ENCODE results near the gene ALDH1A3.

ALDH1A3 gene

DNA sequence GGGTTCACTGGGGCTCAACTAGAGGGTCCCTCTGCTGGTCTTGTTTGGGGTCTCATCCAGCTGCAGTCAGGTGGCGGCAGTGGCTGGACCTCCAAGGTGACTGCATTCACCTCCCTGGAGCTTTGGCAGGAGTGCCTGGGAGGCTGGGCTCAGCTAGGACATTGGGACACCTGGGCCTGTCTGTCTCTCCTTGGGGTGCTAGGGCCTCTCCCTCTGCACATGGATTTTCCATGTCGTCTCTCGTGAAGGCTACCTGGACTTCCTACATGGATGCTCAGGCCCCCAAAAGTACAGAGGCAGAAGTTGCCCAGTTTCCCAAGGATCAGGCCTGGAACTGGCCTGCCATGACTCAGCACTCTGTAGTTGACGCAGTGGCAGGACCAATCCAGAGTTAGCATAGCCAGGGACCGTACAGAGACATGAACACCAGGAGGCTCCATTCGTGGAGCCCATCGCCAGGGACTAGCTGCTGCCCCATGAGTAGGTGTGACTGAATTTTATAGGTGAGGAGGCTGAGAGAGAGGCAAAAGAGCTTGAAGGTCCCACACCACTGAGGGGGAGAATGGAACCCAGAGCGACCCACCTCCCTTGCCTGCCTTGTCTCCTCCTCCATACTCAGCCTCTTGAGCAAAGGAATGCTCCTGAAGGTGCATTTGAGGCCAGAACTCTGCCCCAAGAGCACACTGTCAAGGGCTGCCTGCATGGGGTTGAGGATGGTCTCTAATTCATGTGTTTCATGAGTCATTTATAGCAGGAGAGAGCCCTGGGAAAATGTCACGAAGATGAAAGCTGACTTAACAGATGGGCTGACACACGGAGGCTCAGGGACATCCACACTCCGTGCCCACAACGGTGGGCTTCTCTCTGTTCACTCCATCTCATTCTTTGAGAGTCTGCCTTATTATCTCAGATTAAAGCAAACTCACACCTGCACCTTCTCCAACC lies 13.0 kb upstream of the ALDH1A3 start:
- TF ChIP-seq, protein P1, sequence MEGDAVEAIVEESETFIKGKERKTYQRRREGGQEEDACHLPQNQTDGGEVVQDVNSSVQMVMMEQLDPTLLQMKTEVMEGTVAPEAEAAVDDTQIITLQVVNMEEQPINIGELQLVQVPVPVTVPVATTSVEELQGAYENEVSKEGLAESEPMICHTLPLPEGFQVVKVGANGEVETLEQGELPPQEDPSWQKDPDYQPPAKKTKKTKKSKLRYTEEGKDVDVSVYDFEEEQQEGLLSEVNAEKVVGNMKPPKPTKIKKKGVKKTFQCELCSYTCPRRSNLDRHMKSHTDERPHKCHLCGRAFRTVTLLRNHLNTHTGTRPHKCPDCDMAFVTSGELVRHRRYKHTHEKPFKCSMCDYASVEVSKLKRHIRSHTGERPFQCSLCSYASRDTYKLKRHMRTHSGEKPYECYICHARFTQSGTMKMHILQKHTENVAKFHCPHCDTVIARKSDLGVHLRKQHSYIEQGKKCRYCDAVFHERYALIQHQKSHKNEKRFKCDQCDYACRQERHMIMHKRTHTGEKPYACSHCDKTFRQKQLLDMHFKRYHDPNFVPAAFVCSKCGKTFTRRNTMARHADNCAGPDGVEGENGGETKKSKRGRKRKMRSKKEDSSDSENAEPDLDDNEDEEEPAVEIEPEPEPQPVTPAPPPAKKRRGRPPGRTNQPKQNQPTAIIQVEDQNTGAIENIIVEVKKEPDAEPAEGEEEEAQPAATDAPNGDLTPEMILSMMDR (IDR thresholded peaks at IDR 0.05; ENCODE audit: low read depth, low read length) = no peak
- DNase-seq (ENCODE audit: extremely low read depth, low read depth) = no peak

DNA sequence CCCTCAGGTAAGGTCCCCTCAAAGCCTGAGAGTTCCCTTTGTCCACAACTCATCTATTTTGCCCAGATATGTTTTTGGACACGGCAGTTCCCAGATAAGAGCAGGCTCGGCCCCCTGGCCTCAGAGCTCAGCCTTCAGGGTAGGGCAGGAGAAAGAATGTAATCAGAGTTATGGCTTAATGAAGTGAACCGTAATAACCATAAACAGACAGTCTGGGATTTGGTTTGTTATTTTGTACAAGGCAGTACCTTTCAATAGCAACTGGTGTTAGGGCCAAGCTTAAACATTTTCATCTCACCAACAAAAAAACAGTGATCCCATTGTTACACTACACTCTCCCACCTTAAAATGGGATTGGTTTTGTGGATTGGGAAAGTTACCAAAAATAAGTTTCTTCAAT lies 12.2 kb upstream of the ALDH1A3 start:
- TF ChIP-seq, protein P1 (IDR thresholded peaks at IDR 0.05; ENCODE audit: low read depth, low read length) = no peak
- no peak for DNase-seq (ENCODE audit: extremely low read depth, low read depth)

DNA sequence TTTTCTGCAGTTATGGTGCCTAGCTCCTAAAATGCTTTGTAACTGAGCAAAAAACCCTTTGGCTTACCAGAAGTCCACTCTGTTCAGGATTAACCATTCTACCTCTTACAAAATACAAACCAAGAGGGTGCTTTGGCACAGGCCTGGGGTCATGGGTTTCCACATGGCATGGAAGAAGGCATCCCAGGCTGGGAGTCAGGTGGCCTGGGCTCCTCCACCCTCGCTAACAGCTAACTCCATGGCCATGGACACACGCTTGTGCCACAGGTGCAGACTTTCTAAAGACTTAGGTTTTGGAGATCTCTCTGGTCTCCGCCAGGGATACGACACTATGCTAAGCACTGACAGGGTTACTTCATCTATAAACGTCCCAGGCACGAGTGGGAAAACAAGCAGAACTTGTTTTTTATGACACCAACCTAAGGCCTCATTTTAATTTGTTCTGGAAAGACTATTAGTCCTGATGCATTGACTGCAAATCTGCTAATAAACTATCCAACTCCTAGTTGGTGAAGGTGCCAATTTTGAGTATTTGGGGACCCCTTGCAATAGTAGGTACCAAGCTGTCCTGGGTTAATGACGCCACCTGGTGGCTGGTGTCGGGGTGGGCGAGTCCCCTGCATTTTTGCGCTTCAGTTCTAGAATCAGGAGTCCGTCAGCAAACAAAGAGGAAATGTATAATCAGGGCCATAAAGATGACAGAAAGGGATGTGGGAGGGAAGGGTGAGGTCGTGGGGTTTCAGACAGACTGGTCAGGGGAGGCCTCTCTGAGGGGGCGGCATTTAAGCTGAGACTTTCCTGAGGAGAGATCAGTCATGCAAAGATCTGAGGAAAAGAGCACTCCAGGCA lies 10.3 kb upstream of the ALDH1A3 start:
- TF ChIP-seq, protein P1 (IDR thresholded peaks at IDR 0.05; ENCODE audit: low read depth, low read length) = peak; percentile 38
- no peak for DNase-seq (ENCODE audit: extremely low read depth, low read depth)

DNA sequence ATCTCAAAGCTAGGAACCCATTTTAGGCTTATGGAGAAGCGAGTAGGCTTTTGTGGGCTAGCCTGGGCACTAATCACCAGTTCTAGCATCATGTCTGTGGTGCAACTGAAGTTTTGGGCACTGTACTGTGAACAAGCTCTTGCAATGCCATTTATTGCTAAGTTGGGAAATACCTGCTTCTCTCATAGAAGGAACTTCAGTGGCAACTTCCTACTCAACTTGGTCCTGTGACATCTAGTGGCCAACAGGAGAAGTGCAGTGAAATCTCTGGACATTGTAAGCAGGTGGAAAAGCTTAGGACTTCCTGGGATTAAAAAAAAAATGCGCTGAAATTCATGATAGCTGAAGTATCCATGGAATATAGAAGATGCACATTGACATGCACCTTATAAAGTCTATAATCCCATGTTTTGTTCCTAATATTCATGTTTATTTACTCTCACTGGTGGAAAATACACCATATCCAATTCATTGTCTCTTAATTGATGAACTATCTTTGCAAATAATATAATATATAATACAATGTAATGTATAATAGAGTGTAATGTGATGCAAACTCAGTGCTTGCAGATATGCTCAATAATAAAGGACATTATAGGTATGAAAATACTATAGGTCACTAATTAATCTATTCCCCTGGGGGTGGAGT lies 6.5 kb upstream of the ALDH1A3 start:
- peak; percentile 77 for DNase-seq (ENCODE audit: extremely low read depth, low read depth)
- TF ChIP-seq, protein P1 (IDR thresholded peaks at IDR 0.05; ENCODE audit: low read depth, low read length) = peak; percentile 91

DNA sequence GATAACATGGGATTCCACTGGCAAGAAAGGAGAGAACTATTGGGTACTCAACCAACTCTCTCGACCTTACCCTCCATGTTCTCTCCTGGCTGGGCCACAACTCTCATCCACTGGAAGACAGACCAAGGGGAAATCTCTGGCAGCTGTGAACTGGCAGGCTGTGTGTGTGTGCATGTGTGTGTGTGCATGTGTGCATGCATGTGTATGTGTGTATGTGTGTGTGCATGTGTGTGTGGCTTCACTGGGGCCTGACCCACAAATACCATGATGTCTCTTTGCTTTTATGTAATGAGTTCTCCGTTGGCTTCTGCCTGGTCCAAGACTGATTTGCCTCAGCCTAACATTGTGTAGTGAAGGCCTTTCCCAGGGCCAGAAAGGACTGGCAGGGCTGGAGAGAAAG lies 4.1 kb upstream of the ALDH1A3 start:
- TF ChIP-seq, protein P1 (IDR thresholded peaks at IDR 0.05; ENCODE audit: low read depth, low read length) = no peak
- no peak for DNase-seq (ENCODE audit: extremely low read depth, low read depth)

DNA sequence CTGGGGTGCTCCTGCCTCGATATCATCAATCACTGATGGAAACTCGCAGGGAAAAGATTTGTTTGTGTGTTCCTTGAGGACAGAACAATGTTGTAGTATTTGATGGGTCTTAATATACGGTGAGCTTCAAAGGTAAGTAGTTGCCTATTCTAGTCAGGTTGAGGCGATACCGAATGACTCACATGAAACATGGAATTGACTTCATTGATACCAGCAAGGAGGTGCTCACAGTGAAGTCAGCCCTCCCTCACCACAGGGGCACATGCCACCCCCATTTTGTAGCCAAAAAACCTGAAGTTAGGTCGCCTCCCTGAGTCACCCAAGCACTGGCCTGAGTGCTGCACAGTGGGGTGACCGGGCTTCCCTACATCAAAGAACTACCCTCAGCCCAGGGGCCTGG lies 3.7 kb upstream of the ALDH1A3 start:
- TF ChIP-seq, protein P1 (IDR thresholded peaks at IDR 0.05; ENCODE audit: low read depth, low read length) = no peak
- no peak for DNase-seq (ENCODE audit: extremely low read depth, low read depth)

Data from AG09319 (cell line).